HepG2 (cell line): Measurements from ENCODE around the gene OR7D4. TPM values are rescaled to one million over a fixed set of nuclear protein-coding genes. Genes with fewer than 3 reads are reported as not detected.

Experiments
- ATAC-seq: fragments of 200-7000 bp; cut with Tn5 transposase; 3 replicates; pipeline ENCODE4 v1.9.1; 2020; ENCODE audit warnings: mild to moderate bottlenecking, moderate library complexity
- BruUV-seq: library from RNA; stranded (reverse); fragments of 400-500 nt; replicated peaks from 2 replicates; lab custom pipeline; 2021; lab: Mats Ljungman, UMichigan
- CTCF ChIA-PET: fragments of 300-600 bp; formaldehyde crosslinking; extraction: SDS; loops from one replicate; lab custom pipeline; 2021; ENCODE audit warnings: low total read pairs, inconsistent platforms, low intra/inter-chr PET ratio; lab: Yijun Ruan, JAX
- POLR2A ChIA-PET: fragments of 350-600 bp; sonication (Branson Sonifier 250); formaldehyde crosslinking; loops from one replicate; lab custom pipeline; 2020; ENCODE audit warnings: antibody characterized with exemption, inconsistent platforms; lab: Yijun Ruan, JAX
- DNase-seq: peaks from one replicate; pipeline ENCODE4 v3.0.0-alpha.2; 2015; ENCODE audit warnings: low spot score
- FAIRE-seq: peaks from 3 replicates; lab custom pipeline; 2011; peaks lifted over from hg19 to GRCh38; lab: Jason Lieb, UNC
- H2AFZ ChIP-seq: one replicate; pipeline ENCODE4 v1.6.1; 2011; ENCODE audit warnings: low read length, inconsistent platforms
- H3K27ac ChIP-seq: fragments of 300-600 bp; 3 replicates; pipeline ENCODE4 v1.8.0; 2011; ENCODE audit warnings: mixed run types, mild to moderate bottlenecking, mixed read lengths, low read length, inconsistent platforms; ENCODE audit not compliant: insufficient read depth; ENCODE audit errors: extremely low read length
- H3K27me3 ChIP-seq, 2 experiments: fragments of 200-600 bp in 1 of 2; 2 replicates in 1 of 2; 3 replicates in 1 of 2; pipeline versions ENCODE4 v1.6.0 to v1.8.0; 2011; ENCODE audit warnings: low read length in 2 of 2, mild to moderate bottlenecking in 2 of 2, moderate library complexity in 2 of 2, inconsistent platforms in 1 of 2; ENCODE audit not compliant: insufficient read depth in 2 of 2, control insufficient read depth in 1 of 2
- H3K36me3 ChIP-seq, 2 experiments: fragments of 200-600 bp in 1 of 2; replicated peaks in 1 of 2; 2 replicates in 1 of 2; 3 replicates in 1 of 2; pipeline versions ENCODE4 v1.5.1 to v1.8.0; 2011; ENCODE audit warnings: low read length in 2 of 2, inconsistent platforms in 1 of 2; ENCODE audit not compliant: insufficient read depth in 2 of 2, control insufficient read depth in 1 of 2
- H3K4me1 ChIP-seq: 2 replicates; pipeline ENCODE4 v1.5.1; 2012; ENCODE audit warnings: low read length, inconsistent platforms; ENCODE audit not compliant: insufficient read depth
- H3K4me2 ChIP-seq: 2 replicates; pipeline ENCODE4 v1.6.0; 2011; ENCODE audit warnings: low read depth, low read length, inconsistent platforms
- H3K4me3 ChIP-seq, 3 experiments: fragments of 200-600 bp in 1 of 3; sonication (generic), shearing (Covaris generic) in 1 of 3; replicated peaks in 1 of 3; 2 replicates each; pipeline ENCODE4 v1.5.1; 2011 to 2016; ENCODE audit warnings: low read length in 3 of 3, inconsistent platforms in 2 of 3, low read depth in 2 of 3, mild to moderate bottlenecking in 2 of 3, control low read depth in 1 of 3, mixed read lengths in 1 of 3; ENCODE audit not compliant: insufficient read depth in 1 of 3
- H3K79me2 ChIP-seq: one replicate; pipeline ENCODE4 v1.6.1; 2011; ENCODE audit warnings: low read length, inconsistent platforms; ENCODE audit not compliant: insufficient read depth
- H3K9ac ChIP-seq: 2 replicates; pipeline ENCODE4 v1.6.0; 2011; ENCODE audit warnings: mild to moderate bottlenecking, low read depth, low read length, inconsistent platforms; ENCODE audit not compliant: insufficient read depth
- H3K9me3 ChIP-seq: 2 replicates; pipeline ENCODE4 v1.5.1; 2012; ENCODE audit warnings: mild to moderate bottlenecking, low read length
- H4K20me1 ChIP-seq: 2 replicates; pipeline ENCODE4 v1.6.0; 2011; ENCODE audit warnings: inconsistent platforms, mild to moderate bottlenecking, low read length, moderate library complexity; ENCODE audit not compliant: insufficient read depth
- CBX5 ChIP-seq: sonication (generic); formaldehyde crosslinking; IDR thresholded peaks from 2 replicates; pipeline ENCODE4 v1.4.0; 2020; ENCODE audit warnings: missing genetic modification reagents, borderline replicate concordance
- GMEB1 ChIP-seq: sonication (generic); formaldehyde crosslinking; IDR thresholded peaks from 2 replicates; pipeline ENCODE4 v1.5.1; 2020; ENCODE audit warnings: missing genetic modification reagents, mild to moderate bottlenecking, borderline replicate concordance
- NFE2L2 ChIP-seq: fragments of 150-350 bp; IDR thresholded peaks from 2 replicates; pipeline ENCODE4 v1.6.1; 2014; ENCODE audit warnings: low read length
- PHF8 ChIP-seq: sonication (generic); formaldehyde crosslinking; IDR thresholded peaks from 2 replicates; pipeline ENCODE4 v1.5.0; 2020; ENCODE audit warnings: missing genetic modification reagents
- PLRG1 ChIP-seq: fragments of 450-650 bp; conservative IDR thresholded peaks from 2 replicates; pipeline ENCODE4 v1.6.1; 2016
- PRMT3 ChIP-seq: sonication (generic); formaldehyde crosslinking; IDR thresholded peaks from 2 replicates; pipeline ENCODE4 v1.8.1; 2022; ENCODE audit warnings: low read depth, mild to moderate bottlenecking, moderate library complexity, missing genetic modification reagents, borderline replicate concordance
- SIX1 ChIP-seq: sonication (generic); formaldehyde crosslinking; IDR thresholded peaks from 2 replicates; pipeline ENCODE4 v1.4.0; 2020; ENCODE audit warnings: missing genetic modification reagents, borderline replicate concordance
- ZBTB43 ChIP-seq: sonication (generic); formaldehyde crosslinking; conservative IDR thresholded peaks from 2 replicates; pipeline ENCODE4 v1.4.0; 2020; ENCODE audit warnings: missing genetic modification reagents
- ZFP90 ChIP-seq: sonication (generic); formaldehyde crosslinking; IDR thresholded peaks from 2 replicates; pipeline ENCODE4 v1.8.0; 2022; ENCODE audit warnings: missing genetic modification reagents, mild to moderate bottlenecking, inconsistent platforms, borderline replicate concordance
- ZNF44 ChIP-seq: sonication (generic); formaldehyde crosslinking; IDR thresholded peaks from 2 replicates; pipeline ENCODE4 v1.5.1; 2020; ENCODE audit warnings: mild to moderate bottlenecking, missing genetic modification reagents
- ZNF710 ChIP-seq: sonication (generic); formaldehyde crosslinking; IDR thresholded peaks from 2 replicates; pipeline ENCODE4 v1.5.0; 2020; ENCODE audit warnings: mild to moderate bottlenecking, missing genetic modification reagents, borderline replicate concordance
- ZNF775 ChIP-seq: sonication (generic); formaldehyde crosslinking; IDR thresholded peaks from 2 replicates; pipeline ENCODE4 v1.4.0; 2020; ENCODE audit warnings: missing genetic modification reagents, mild to moderate bottlenecking, moderate library complexity, borderline replicate concordance
- WGBS: methylation state at CpG from one replicate; pipeline ENCODE4 v1.1.6; 2017; ENCODE audit warnings: low lambda C conversion rate; 5-methylcytosine and 5-hydroxymethylcytosine counted together
- in situ Hi-C: cut with HindIII; loops from 2 replicates; pipeline ENCODE4 v1.10.0; 2017; ENCODE audit warnings: low pct_unique_long_range_greater_than_20kb; ENCODE audit not compliant: extremely low pct_ligation_motif_present
- intact Hi-C: fragments of 100-400 bp; cut with micrococcal nuclease; formaldehyde crosslinking; loops from one replicate; pipeline ENCODE4 v1.10.0; 2022; ENCODE audit not compliant: unreplicated experiment
- polyA plus RNA-seq, 8 experiments: library from polyadenylated mRNA; depleted of rRNA in 3 of 8; stranded (reverse) in 7 of 8; unstranded in 1 of 8; fragments of >200 nt; fragmentation: Illumina TruSeq in 4 of 8; extraction: Trizol in 4 of 8; gene quantifications; 2 replicates each; pipeline versions ENCODE4 v1.2.1 to v1.2.3, GENCODE V29; 2011 to 2016; ENCODE audit warnings: low read depth in 4 of 8, missing spikeins in 1 of 8, mixed read lengths in 1 of 8; ENCODE audit not compliant: insufficient read depth in 1 of 8
- total RNA-seq, 5 experiments: library from RNA; depleted of rRNA; stranded (reverse); fragments of >200 nt; fragmentation: Illumina TruSeq; extraction: Trizol; gene quantifications; 2 replicates each; pipeline ENCODE4 v1.2.3, GENCODE V29; 2016; ENCODE audit warnings: low read depth in 1 of 5

The OR7D4 gene
- total and polyA plus RNA-seq, 2 of the 13 experiments (the other 11 are each of a cell fraction or from before 2014, with no cell fraction given), result not detected

- Histone ChIP-seq H3K4me1 (no peaks in the 10 kb centered on the region), H4K20me1 (no peaks in the 10 kb centered on the region), H3K4me2 (no peak overlapping the region), H2AFZ (no peak overlapping the region), H3K79me2 (no peaks in the 10 kb centered on the region)
- DNase-seq, result no peak
- no peak for FAIRE-seq
- intact Hi-C loops, result no loop called here
- TF ChIP-seq PHF8 (no peak), ZNF775 (CRISPR knock-in tag) (no peak), ZNF710 (CRISPR knock-in tag) (no peak), ZBTB43 (no peak), ZFP90 (no peak), GMEB1 (CRISPR knock-in tag) (no peak), PRMT3 (CRISPR knock-in tag) (no peak), PLRG1 (no peak), NFE2L2 (no peak), CBX5 (no peak), ZNF44 (CRISPR knock-in tag) (no peak), SIX1 (CRISPR knock-in tag) (no peak)
- TF ChIP-seq, all 625 proteins: peak for 0
- Histone ChIP-seq H3K27ac (no peak overlapping the region), H3K9ac (no peak overlapping the region), H3K4me3 (no peak overlapping the region), H3K27me3 (no peaks in the 10 kb centered on the region), H3K9me3 (no peaks in the 10 kb centered on the region), H3K36me3 (peaks cover 8 to 24% of the 10 kb centered on the region in 2 experiments; a peak in 4 of 5 replicates)
- ChIA-PET CTCF (no interaction called here), POLR2A (no interaction called here)
- no TSS peak for BruUV-seq
- in situ Hi-C loops, result no loop called here
- ATAC-seq, result no peak
- 70% methylated on average over 4 of the region's 4 CpGs for WGBS
These were observed 52.5 kb downstream of the OR7D4 start for GRCh38 chr19:9166846-9167245.
